Vagina (tissue), 2 donors: ENCODE data around the gene PILRB. TPM values are rescaled to one million over a fixed set of nuclear protein-coding genes. Genes with fewer than 3 reads are reported as not detected.

Experiments used
- DNase-seq, 2 donors: peaks; one replicate each; pipeline ENCODE4 v3.0.0-alpha.2; 2017; ENCODE audit errors: extremely low spot score in 2 of 2
- H3K27ac ChIP-seq: fragments of 200-600 bp; sonication (generic); one replicate; pipeline ENCODE4 v1.5.1; 2019
- H3K27me3 ChIP-seq: fragments of 200-600 bp; sonication (generic); one replicate; pipeline ENCODE4 v1.5.1; 2019
- H3K36me3 ChIP-seq, 2 donors: fragments of 200-600 bp; sonication (generic); one replicate each; pipeline ENCODE4 v1.5.1; 2017 to 2019
- H3K4me1 ChIP-seq: fragments of 200-600 bp; sonication (generic); one replicate; pipeline ENCODE4 v1.5.1; 2019
- H3K4me3 ChIP-seq, 2 donors: fragments of 200-600 bp; sonication (generic); 1 replicate in 1 of 2; 2 replicates in 1 of 2; pipeline ENCODE4 v1.5.1; 2016 to 2019
- H3K9me3 ChIP-seq: fragments of 200-600 bp; sonication (generic); one replicate; pipeline ENCODE4 v1.5.1; 2019
- CTCF ChIP-seq, 3 experiments: fragments of 450-650 bp in 2 of 3; fragments of 200-600 bp in 1 of 3; sonication (generic) in 1 of 3; IDR thresholded peaks; one replicate each; pipeline ENCODE4 v1.5.1; 2017 to 2019; ENCODE audit warnings: antibody characterized with exemption in 3 of 3, mild to moderate bottlenecking in 2 of 3, moderate library complexity in 2 of 3
- POLR2A ChIP-seq, 2 donors: fragments of 450-650 bp; IDR thresholded peaks; one replicate each; pipeline ENCODE4 v1.6.1; 2017; ENCODE audit warnings: antibody characterized with exemption in 2 of 2, mild to moderate bottlenecking in 2 of 2, moderate library complexity in 2 of 2
- POLR2AphosphoS5 ChIP-seq, 2 donors: sonication (generic); formaldehyde crosslinking; IDR thresholded peaks; one replicate each; pipeline ENCODE4 v1.9.0; 2017; ENCODE audit warnings: antibody characterized with exemption in 2 of 2, mild to moderate bottlenecking in 2 of 2, low read depth in 1 of 2; ENCODE audit not compliant: insufficient read depth in 1 of 2
- intact Hi-C: fragments of 100-400 bp; cut with DNase I; formaldehyde crosslinking; loops from one replicate; pipeline ENCODE4 v1.15.1; 2023
- total RNA-seq: library from RNA; depleted of rRNA; stranded (reverse); fragments of >200 nt; gene quantifications from one replicate; pipeline ENCODE4 v1.2.3, GENCODE V29; 2016

Gene PILRB
- total RNA-seq, 1 donor from 2014 or later: 56.0 TPM

DNA sequence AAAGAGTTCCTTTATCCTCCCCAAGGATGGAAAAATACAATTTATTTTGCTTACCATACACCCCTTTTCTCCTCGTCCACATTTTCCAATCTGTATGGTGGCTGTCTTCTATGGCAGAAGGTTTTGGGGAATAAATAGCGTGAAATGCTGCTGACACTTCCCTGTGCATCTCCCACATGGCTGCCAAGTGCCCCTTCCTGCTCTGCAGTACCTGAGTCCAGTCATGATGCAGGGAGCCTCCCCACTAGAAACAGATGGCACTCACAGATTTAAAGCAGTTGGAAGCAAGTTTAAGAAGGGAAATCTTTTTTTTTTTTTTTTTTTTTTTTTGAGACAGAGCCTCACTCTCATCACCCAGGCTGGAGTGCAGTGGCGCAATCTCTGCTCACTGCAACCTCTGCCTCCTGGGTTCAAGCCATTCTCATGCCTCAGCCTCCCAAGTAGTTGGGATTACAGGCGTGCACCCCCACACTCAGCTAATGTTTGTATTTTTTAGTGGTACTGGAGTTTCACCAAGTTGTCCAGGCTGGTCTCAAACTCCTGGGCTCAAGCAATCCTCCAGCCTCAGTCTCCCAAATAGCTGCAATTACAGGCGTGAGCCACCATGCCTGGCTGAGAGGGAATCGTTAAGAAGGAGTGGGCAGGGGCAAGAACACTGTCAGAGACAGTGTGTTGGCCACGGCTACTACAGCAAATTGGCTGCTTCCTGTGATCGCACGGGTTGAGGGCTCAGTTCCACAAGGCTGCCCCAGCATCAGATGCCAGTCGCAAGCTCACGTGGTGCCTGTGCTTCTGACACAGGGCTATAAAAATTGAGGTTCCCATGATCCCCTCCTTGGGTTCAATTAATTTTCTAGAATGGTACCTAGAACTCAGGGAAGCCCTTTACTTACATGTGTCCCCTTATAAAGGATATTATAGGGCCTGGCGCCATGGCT is 10.0 kb downstream of the PILRB start:
- intact Hi-C loops: no loop called here
- no peak for TF ChIP-seq POLR2A (IDR thresholded peaks at IDR 0.05)
- TF ChIP-seq CTCF (IDR thresholded peaks at IDR 0.05): no peak
- TF ChIP-seq POLR2AphosphoS5 (IDR thresholded peaks at IDR 0.05; ENCODE audit: insufficient read depth in 1 of 2, low read depth in 1 of 2): no peak
- DNase-seq: no peak
- Histone ChIP-seq H3K27ac (no peak overlapping the region), H3K4me1 (peaks cover 4% of the 10 kb centered on the region), H3K4me3 (no peak overlapping the region), H3K27me3 (no peaks in the 10 kb centered on the region), H3K9me3 (no peaks in the 10 kb centered on the region), H3K36me3 (no peaks in the 10 kb centered on the region)

GRCh38 chr7:100369105-100369504 is 11.2 kb downstream of the PILRB start:
- Histone ChIP-seq H3K27ac (no peak overlapping the region), H3K9me3 (no peaks in the 10 kb centered on the region), H3K27me3 (no peaks in the 10 kb centered on the region), H3K4me3 (no peak overlapping the region), H3K4me1 (peaks cover 4% of the 10 kb centered on the region), H3K36me3 (no peaks in the 10 kb centered on the region)
- TF ChIP-seq POLR2A (IDR thresholded peaks at IDR 0.05): no peak
- TF ChIP-seq CTCF (IDR thresholded peaks at IDR 0.05): no peak
- TF ChIP-seq POLR2AphosphoS5 (IDR thresholded peaks at IDR 0.05; ENCODE audit: insufficient read depth in 1 of 2, low read depth in 1 of 2): no peak
- intact Hi-C loops: no loop called here
- no peak for DNase-seq

- Histone ChIP-seq H3K9me3 (no peaks in the 10 kb centered on the region), H3K36me3 (no peaks in the 10 kb centered on the region), H3K4me1 (peaks cover 4% of the 10 kb centered on the region), H3K27me3 (no peaks in the 10 kb centered on the region), H3K4me3 (no peak overlapping the region), H3K27ac (no peak overlapping the region)
- no peak for TF ChIP-seq CTCF (IDR thresholded peaks at IDR 0.05)
- TF ChIP-seq POLR2AphosphoS5 (IDR thresholded peaks at IDR 0.05; ENCODE audit: insufficient read depth in 1 of 2, low read depth in 1 of 2): no peak
- no peak for TF ChIP-seq POLR2A (IDR thresholded peaks at IDR 0.05)
- DNase-seq: no peak
- intact Hi-C loops: no loop called here
Measured at GRCh38 chr7:100370303-100370702, 12.4 kb downstream of the PILRB start.

- H3K27ac ChIP-seq: no peak overlapping the region
Measured at GRCh38 chr7:100370746-100371145, 12.8 kb downstream of the PILRB start.

More at GRCh38 chr7:100370746-100371145, 12.8 kb downstream of the PILRB start:
- H3K4me1 ChIP-seq: peaks cover 4% of the 10 kb centered on the region
- TF ChIP-seq POLR2AphosphoS5 (IDR thresholded peaks at IDR 0.05; ENCODE audit: insufficient read depth in 1 of 2, low read depth in 1 of 2): no peak
- TF ChIP-seq CTCF (IDR thresholded peaks at IDR 0.05): no peak
- TF ChIP-seq POLR2A (IDR thresholded peaks at IDR 0.05): no peak
- no peak overlapping the region for H3K4me3 ChIP-seq
- no peaks in the 10 kb centered on the region for H3K36me3 ChIP-seq
- intact Hi-C loops: no loop called here
- no peaks in the 10 kb centered on the region for H3K9me3 ChIP-seq
- no peak for DNase-seq
- H3K27me3 ChIP-seq: no peaks in the 10 kb centered on the region
